CD4-positive, alpha-beta T cell treated with Interleukin-4 for 4 hours (primary cell): ENCODE results near the gene PPIF.
A peak's percentile ranks its signal among the peaks of the same experiment; 100 is the strongest.
"Not testable (repeated sequence)": the region's sequence is repeated elsewhere in the genome, so short reads cannot be mapped to it uniquely, and the experiment has no call there.

ENCODE experiments used
- DNase-seq: peaks from one replicate; pipeline ENCODE4 v3.0.0-alpha.2; 2020

The PPIF gene

DNA sequence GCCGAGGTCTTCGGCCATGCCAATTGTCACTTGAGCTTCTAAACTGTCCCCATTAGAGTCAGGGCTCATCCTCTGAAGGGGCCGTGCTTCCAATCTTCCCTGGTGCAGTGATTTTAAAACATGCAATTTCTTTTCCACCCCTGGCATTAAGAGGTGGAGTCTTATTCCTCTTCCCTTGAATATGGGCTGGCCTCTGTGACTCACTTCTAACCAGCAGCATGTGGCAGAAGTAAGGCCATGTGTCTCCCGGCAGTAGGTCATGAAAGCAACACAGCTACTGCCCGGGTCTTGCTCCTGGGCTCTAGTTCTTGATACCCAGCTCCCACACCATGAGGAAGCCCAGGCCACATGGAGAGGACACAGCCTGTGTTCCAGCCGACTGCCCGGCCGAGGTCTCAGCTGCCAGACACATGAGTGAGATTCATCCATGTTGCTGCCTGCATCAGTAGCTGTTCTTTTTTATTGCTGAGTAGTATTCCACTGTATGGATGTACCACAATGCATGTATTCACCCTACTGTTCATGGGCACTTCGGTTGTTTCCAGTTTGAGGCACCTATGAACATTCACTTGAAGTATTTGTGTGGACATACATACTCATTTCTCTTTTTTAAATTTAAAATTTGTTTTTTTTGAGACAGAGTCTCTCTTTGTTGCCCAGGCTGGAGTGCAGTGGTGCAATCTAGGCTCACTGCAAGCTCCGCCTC lies 14.5 kb upstream of the PPIF start:
- DNase-seq: not testable (repeated sequence)

- DNase-seq: no peak
These were observed 13.8 kb upstream of the PPIF start for GRCh38 chr10:79333513-79333912.

DNA sequence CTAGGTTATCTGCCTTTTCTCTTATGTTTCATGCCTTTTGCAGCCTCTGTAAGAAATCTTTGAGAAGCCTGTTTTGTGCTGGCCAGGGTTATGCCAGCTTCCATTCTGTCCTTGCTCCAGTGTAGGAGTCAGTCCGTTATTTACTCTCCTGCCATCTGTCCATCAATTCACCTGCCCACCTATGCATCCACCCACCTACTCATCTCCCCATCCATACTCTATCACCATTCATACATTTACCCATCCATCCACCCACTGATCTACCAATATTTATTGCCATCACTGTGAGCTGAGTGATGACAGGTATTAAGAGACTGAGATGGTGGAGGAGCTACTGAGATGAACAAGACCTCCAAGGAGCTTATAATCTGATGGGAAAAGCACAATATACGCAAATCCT lies 12.7 kb upstream of the PPIF start:
- DNase-seq: no peak

GRCh38 chr10:79335094-79335469 lies 12.2 kb upstream of the PPIF start:
- no peak for DNase-seq

DNA sequence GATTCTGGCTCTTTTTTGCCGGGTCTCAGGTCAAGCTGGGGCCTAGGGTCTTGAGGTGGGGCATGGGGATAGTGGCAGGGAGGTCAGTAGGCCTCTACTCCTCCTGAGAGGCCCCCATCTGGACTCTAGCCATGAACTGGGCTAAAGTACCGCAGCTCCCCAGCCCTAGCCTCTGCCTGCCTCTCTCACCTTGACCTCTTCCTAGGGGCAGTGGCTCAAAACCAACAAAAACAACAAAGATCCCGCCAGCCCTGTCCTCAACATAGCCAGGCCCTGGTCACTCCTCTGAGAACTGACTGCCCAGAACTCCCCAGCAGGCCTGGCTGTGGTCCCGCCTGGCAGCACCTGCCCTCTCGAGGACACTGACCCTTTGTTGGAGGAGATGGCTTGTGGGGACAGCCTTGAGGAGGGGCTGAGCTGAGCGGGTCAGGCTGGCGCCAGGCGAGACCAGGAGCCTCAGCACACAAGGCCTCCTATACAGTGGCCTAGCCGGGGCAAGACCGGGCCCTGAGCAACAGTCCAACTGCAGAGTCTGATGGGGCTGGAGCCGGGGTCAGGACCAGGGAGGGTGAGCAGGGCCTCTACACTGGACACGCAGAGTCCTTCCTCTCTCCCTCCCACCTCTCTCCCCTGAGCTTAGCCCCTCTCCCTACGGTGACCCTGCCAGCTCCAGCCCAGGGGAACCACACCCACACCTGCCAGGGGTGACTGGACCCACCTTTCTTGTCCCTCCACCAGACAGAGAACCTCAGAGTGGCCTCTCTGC lies 11.6 kb upstream of the PPIF start:
- no peak for DNase-seq

DNA sequence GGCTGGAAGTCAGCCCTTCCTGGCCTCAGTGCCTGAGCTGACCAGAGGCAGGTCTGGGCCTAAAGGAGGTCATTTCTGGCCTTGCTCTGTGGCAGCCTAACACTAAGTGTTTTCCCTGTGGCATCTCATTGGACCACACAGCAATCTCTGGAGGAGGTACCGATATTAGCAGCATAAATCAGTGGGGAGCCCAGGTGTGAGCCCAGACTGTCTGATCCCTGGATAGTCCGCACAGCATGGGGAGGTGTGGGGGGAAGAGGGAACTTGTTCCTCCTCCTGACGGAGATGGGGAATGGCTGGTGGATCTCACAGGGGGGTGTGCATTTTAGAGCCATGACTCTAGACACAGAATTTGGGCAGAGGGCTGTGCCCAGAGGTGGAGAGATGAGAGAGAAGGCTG lies 11.0 kb upstream of the PPIF start:
- no peak for DNase-seq

GRCh38 chr10:79336739-79337138 lies 10.5 kb upstream of the PPIF start:
- no peak for DNase-seq

- DNase-seq: not testable (repeated sequence)
These were observed 9.3 kb upstream of the PPIF start for GRCh38 chr10:79337783-79338469.

DNA sequence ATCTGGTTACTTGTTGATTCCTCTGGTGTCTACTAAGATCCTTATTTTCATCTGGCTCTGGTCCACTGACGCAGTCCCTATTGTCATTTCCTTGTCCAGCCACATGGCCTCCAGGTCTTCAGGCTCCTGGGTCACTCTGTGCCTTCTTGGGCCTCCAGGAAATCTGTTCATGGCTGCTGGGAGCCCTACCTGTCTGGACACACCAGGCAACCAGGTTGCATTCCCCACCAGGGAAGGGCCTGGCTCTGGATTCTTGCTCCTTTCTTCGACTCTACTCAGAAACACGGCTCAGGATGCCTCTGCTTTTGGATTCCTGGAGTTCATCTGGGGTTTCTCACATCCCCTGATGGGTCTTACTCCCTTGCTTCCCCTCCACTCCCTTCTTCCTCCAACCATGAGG lies 8.0 kb upstream of the PPIF start:
- no peak for DNase-seq

GRCh38 chr10:79340646-79341244 lies 6.5 kb upstream of the PPIF start:
- DNase-seq: no peak

GRCh38 chr10:79342295-79342761 lies 4.9 kb upstream of the PPIF start:
- DNase-seq: no peak

DNA sequence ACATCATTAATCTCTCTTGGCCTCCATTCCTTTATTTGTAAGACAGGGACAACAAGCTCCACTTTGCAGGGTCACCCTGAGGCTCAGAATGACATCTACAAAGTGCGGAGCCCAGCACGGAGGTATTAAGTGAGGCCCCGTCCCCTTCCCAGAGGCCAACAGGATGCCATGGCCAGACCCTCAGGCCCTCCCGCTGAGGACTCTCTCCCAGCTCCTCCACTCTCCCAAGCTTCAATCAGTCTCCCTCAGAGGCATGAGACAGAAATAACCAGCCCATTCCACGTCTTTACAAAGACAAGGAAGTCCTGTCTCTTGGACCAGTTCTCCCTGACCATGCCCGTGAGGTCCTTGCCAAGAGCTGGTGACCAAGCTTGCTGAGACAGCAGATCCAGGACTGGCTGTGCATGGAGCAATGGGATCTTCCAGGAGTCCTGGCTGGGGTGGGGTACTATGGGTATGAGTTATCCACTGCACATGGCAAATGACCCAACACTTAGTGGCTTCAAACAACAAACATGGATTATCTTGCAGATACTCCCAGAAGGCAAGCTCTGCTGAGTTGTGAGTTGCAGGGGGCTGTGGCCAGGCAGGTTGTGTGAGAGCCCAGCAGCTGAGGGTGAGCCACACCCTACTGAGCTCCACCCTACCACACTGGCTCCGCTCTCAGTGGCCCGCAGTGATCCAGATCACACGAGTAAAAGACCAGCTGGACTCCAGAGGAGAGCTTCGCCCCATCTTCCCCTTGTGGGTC lies 4.3 kb upstream of the PPIF start:
- DNase-seq: no peak

GRCh38 chr10:79344502-79345195 lies 2.6 kb upstream of the PPIF start:
- DNase-seq: no peak

- no peak for DNase-seq
These were observed 1.8 kb upstream of the PPIF start for GRCh38 chr10:79345241-79346011.

- DNase-seq: no peak
These were observed 1.3 kb upstream of the PPIF start for GRCh38 chr10:79346012-79346340.

DNA sequence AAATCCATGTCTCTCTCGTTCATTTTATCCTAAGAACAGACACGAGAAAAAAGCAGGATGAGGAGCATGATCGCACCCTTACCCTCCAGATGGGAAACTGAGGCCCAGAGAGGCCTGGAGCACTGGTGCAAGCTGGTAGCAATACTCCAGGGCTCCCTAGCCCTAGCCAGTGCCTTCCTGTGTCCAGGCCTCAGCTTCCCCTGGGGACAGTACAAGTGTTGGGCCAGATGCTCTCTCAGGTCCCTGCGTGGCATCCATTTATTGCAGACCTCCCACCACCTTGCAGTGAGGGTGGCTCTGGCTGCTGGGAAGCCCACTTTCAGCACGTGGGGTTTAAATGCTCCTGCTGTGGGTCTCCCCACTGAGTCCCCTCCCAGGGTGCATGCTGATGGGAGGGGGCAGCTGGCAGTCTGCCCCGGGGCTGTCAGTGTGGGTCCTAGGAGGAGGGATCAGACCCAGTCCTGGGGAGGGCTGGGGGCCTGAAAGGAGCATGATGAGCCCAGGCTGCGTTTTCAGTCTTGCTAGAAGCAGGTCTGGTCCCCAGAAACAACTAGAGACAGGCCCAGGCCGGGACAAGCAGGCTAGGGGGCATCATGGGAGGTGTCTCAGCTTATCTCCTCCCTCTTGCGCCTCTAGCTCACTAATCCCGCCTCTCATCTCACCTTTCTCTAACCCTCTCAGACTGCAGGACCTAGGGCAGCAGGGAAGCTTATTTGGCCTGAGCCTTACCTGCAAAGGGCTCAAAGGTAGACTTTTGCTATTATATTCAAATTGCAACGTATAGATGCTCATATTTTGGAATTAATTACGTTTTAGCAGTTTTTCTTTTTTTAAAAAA lies 662 bp upstream of the PPIF start:
- no peak for DNase-seq

DNA sequence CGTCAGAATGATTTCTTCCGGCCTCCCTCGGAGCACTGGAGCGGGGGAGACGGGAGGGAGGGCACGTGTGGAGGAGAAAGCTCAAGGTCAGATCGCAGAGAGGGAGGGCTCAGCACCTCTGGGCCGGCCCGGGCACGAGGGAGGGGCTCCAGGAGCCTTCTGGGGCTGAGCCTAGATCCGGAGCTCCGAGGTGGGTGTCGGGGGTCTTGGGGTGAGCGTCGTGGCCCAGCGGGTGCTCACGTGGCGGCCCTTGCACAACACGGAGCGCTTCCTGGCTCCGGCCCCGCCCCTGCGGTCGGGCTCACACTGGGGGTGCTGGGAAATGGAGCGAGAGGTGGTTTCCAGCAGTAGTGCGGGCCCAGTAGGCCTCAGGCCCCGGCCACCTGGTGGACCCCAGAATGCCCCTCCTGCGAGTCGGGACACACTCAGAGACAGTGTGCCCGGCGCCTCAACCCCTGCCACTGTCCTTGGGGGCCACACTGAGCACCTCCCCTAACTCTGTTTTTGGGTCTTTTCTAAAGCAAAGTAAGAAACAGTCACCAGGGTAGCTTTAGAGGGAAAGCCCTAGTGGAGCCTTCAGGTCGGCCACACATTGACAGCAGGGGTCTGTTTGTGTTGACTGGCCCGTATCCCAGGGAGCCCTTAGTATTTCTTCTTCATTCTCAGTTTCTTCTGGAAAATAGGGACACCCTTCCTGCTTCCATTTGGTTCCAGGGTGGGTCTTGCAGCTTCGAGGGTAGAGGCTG lies 798 bp downstream of the PPIF start:
- DNase-seq: peak; percentile 76

DNA sequence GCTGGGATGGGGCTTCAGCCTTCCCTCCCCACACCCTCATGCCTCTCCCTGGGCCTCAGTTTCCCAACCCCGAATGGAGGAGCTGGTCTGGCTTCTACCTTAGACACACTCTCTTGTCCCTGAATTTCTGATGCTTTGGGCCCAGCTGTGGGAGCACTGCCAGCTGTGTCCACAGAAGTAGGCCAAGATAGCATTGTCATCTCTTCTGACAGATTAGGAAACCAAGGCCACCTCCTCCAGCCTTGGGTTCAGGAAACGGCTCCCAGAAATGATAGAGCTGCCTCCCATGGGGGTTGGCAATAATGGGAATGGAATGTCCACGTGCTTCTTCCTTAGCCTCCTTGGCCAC lies 1.3 kb downstream of the PPIF start:
- DNase-seq: no peak

GRCh38 chr10:79349072-79349491 lies 1.8 kb downstream of the PPIF start:
- no peak for DNase-seq
